AML-193 (cell line): ENCODE measurements around the gene GSDMA.
"Not testable (repeated sequence)": the region's sequence is repeated elsewhere in the genome, so short reads cannot be mapped to it uniquely, and the experiment has no call there.

ENCODE experiments used
- DNase-seq, 2 experiments: peaks; one replicate each; lab custom pipeline; 2025; lab: John Stamatoyannopoulos, UW

The GSDMA gene

GRCh38 chr17:39997543-39997942, 34.7 kb downstream of the GSDMA start:
- no peak for DNase-seq

GRCh38 chr17:39999067-39999466, 36.3 kb downstream of the GSDMA start:
- DNase-seq: no peak

- DNase-seq: no peak
Measured at GRCh38 chr17:40000161-40000560, 37.4 kb downstream of the GSDMA start.

- not testable (repeated sequence) for DNase-seq
Measured at GRCh38 chr17:40001335-40001734, 38.5 kb downstream of the GSDMA start.

- DNase-seq: no peak
Measured at GRCh38 chr17:40004072-40004471, 41.3 kb downstream of the GSDMA start.

GRCh38 chr17:40004712-40005111, 41.9 kb downstream of the GSDMA start:
- DNase-seq: no peak

- no peak for DNase-seq
Measured at GRCh38 chr17:40005520-40005919, 42.7 kb downstream of the GSDMA start.

GRCh38 chr17:40010946-40011500, 48.2 kb downstream of the GSDMA start:
- DNase-seq: not testable (repeated sequence)

GRCh38 chr17:40012017-40012647, 49.3 kb downstream of the GSDMA start:
- DNase-seq: not testable (repeated sequence)

GRCh38 chr17:40014375-40014980, 51.7 kb downstream of the GSDMA start:
- DNase-seq: no peak

GRCh38 chr17:40015005-40015997, 52.5 kb downstream of the GSDMA start, which contains the start of gene CSF3:
CSF3 (plus strand) TSS chr17:40015440; CDS start chr17:40015475, 35 bp downstream.
- DNase-seq: no peak

- DNase-seq: no peak
Measured at GRCh38 chr17:40015998-40016985, 53.5 kb downstream of the GSDMA start.

- DNase-seq: no peak
Measured at GRCh38 chr17:40017422-40018080, 54.7 kb downstream of the GSDMA start.

GRCh38 chr17:40018211-40019121, 55.7 kb downstream of the GSDMA start:
- no peak for DNase-seq

- DNase-seq: no peak
Measured at GRCh38 chr17:40019140-40019991, 56.6 kb downstream of the GSDMA start.

- DNase-seq: no peak
Measured at GRCh38 chr17:40020146-40020545, 57.3 kb downstream of the GSDMA start.

GRCh38 chr17:40021451-40021971, 58.7 kb downstream of the GSDMA start:
- no peak for DNase-seq

GRCh38 chr17:40022497-40022896, 59.7 kb downstream of the GSDMA start:
- DNase-seq: no peak
